Esophagus squamous epithelium (tissue), 4 donors: ENCODE data around the gene OPCML.

Experiments used
- CTCF ChIP-seq, 6 experiments: fragments of 450-650 bp in 4 of 6; fragments of 200-600 bp in 2 of 6; sonication (generic) in 2 of 6; IDR thresholded peaks; one replicate each; pipeline ENCODE4 v1.5.1; 2016 to 2019; ENCODE audit warnings: antibody characterized with exemption in 6 of 6, mild to moderate bottlenecking in 4 of 6, moderate library complexity in 4 of 6
- POLR2A ChIP-seq, 4 donors: fragments of 450-650 bp; IDR thresholded peaks; one replicate each; pipeline ENCODE4 v1.6.1; 2017; ENCODE audit warnings: antibody characterized with exemption in 4 of 4, mild to moderate bottlenecking in 4 of 4, moderate library complexity in 3 of 4

- TF ChIP-seq CTCF (IDR thresholded peaks at IDR 0.05) (no peak), POLR2A (IDR thresholded peaks at IDR 0.05) (no peak)
Measured at GRCh38 chr11:132784441-132784840, 747.9 kb downstream of the OPCML start.
